Measurements from ENCODE around the gene DSG3.

Gene DSG3

GRCh38 chr18:31401156-31402025 is 46.1 kb upstream of the DSG3 start:
- TF ChIP-seq USF1 (IDR thresholded peaks at IDR 0.05) (no peak), ZBTB7A (IDR thresholded peaks at IDR 0.05; ENCODE audit: low read depth) (no peak), CREB1 (IDR thresholded peaks at IDR 0.05; ENCODE audit: low read depth) (no peak), EP300 (IDR thresholded peaks at IDR 0.05; ENCODE audit: borderline replicate concordance) (no peak), TCF12 (IDR thresholded peaks at IDR 0.05; ENCODE audit: low read depth) (no peak), RAD21 (IDR thresholded peaks at IDR 0.05; ENCODE audit: low read depth) (no peak), REST (IDR thresholded peaks at IDR 0.05; ENCODE audit: low read depth) (no peak), CEBPB (IDR thresholded peaks at IDR 0.05) (no peak), NFIC (IDR thresholded peaks at IDR 0.05) (no peak), TEAD4 (IDR thresholded peaks at IDR 0.05) (no peak), FOXM1 (IDR thresholded peaks at IDR 0.05; ENCODE audit: borderline replicate concordance, low read depth) (no peak), YY1 (IDR thresholded peaks at IDR 0.05; ENCODE audit: low read depth) (no peak), EGR1 (IDR thresholded peaks at IDR 0.05) (no peak), TAF1 (IDR thresholded peaks at IDR 0.05; ENCODE audit: low read depth) (no peak), MAX (IDR thresholded peaks at IDR 0.05) (no peak)

GRCh38 chr18:31402026-31402373 is 45.5 kb upstream of the DSG3 start:
- TF ChIP-seq MAX (IDR thresholded peaks at IDR 0.05) (no peak), EP300 (IDR thresholded peaks at IDR 0.05; ENCODE audit: borderline replicate concordance) (no peak), FOXM1 (IDR thresholded peaks at IDR 0.05; ENCODE audit: borderline replicate concordance, low read depth) (no peak), RAD21 (IDR thresholded peaks at IDR 0.05; ENCODE audit: low read depth) (no peak), USF1 (IDR thresholded peaks at IDR 0.05) (no peak), NFIC (IDR thresholded peaks at IDR 0.05) (no peak), CEBPB (IDR thresholded peaks at IDR 0.05) (no peak), ZBTB7A (IDR thresholded peaks at IDR 0.05; ENCODE audit: low read depth) (no peak), TAF1 (IDR thresholded peaks at IDR 0.05; ENCODE audit: low read depth) (no peak), TEAD4 (IDR thresholded peaks at IDR 0.05) (no peak), REST (IDR thresholded peaks at IDR 0.05; ENCODE audit: low read depth) (no peak), TCF12 (IDR thresholded peaks at IDR 0.05; ENCODE audit: low read depth) (no peak), EGR1 (IDR thresholded peaks at IDR 0.05) (no peak), YY1 (IDR thresholded peaks at IDR 0.05; ENCODE audit: low read depth) (no peak), CREB1 (IDR thresholded peaks at IDR 0.05; ENCODE audit: low read depth) (no peak)

GRCh38 chr18:31403409-31403808 is 44.1 kb upstream of the DSG3 start:
- TF ChIP-seq REST (IDR thresholded peaks at IDR 0.05; ENCODE audit: low read depth) = no peak
- TF ChIP-seq TEAD4 (IDR thresholded peaks at IDR 0.05) = no peak
- no peak for TF ChIP-seq TCF12 (IDR thresholded peaks at IDR 0.05; ENCODE audit: low read depth)
- no peak for TF ChIP-seq YY1 (IDR thresholded peaks at IDR 0.05; ENCODE audit: low read depth)
- no peak for TF ChIP-seq EP300 (IDR thresholded peaks at IDR 0.05; ENCODE audit: borderline replicate concordance)
- TF ChIP-seq RAD21 (IDR thresholded peaks at IDR 0.05; ENCODE audit: low read depth) = no peak
- no peak for TF ChIP-seq FOXM1 (IDR thresholded peaks at IDR 0.05; ENCODE audit: borderline replicate concordance, low read depth)
- no peak for TF ChIP-seq MAX (IDR thresholded peaks at IDR 0.05)
- TF ChIP-seq NFIC (IDR thresholded peaks at IDR 0.05) = no peak
- TF ChIP-seq ZBTB7A (IDR thresholded peaks at IDR 0.05; ENCODE audit: low read depth) = no peak
- TF ChIP-seq TAF1 (IDR thresholded peaks at IDR 0.05; ENCODE audit: low read depth) = no peak
- TF ChIP-seq CREB1 (IDR thresholded peaks at IDR 0.05; ENCODE audit: low read depth) = no peak
- no peak for TF ChIP-seq CEBPB (IDR thresholded peaks at IDR 0.05)
- TF ChIP-seq USF1 (IDR thresholded peaks at IDR 0.05) = no peak
- TF ChIP-seq EGR1 (IDR thresholded peaks at IDR 0.05) = no peak
